ENCODE measurements around the gene SDK1. TPM values are rescaled to one million over a fixed set of nuclear protein-coding genes. Genes with fewer than 3 reads are reported as not detected.

SDK1 gene
- total and polyA plus RNA-seq, 2 experiments from 2014 or later, result not detected

GRCh38 chr7:3430588-3430987 lies 129.5 kb downstream of the SDK1 start:
- H3K27me3 ChIP-seq (replicated peaks; ENCODE audit: insufficient read depth), result no peaks in the 10 kb centered on the region
- no peaks in the 10 kb centered on the region for H3K4me1 ChIP-seq (ENCODE audit: insufficient read depth)
- in situ Hi-C loops (cut with MboI), result no loop called here
- H3K4me3 ChIP-seq, result no peak overlapping the region
- no peaks in the 10 kb centered on the region for H3K9me2 ChIP-seq (ENCODE audit: insufficient read depth)
- H3F3A ChIP-seq (ENCODE audit: insufficient read depth), result no peaks in the 10 kb centered on the region
- 53 to 62% methylated on average over 7 of the region's 7 CpGs for WGBS, 2 experiments (ENCODE audit: low coverage in 1 of 2, low lambda C conversion rate in 2 of 2, missing lambda C conversion rate in 2 of 2)
- no peak overlapping the region for H3K27ac ChIP-seq
- no peaks in the 10 kb centered on the region for H3K9me3 ChIP-seq (ENCODE audit: low read depth)
- H2AFZ ChIP-seq, result no peak overlapping the region
- H3K36me3 ChIP-seq (ENCODE audit: low read depth), result no peaks in the 10 kb centered on the region
- no peak overlapping the region for H3K4me2 ChIP-seq (ENCODE audit: unreplicated experiment)
- no peaks in the 10 kb centered on the region for H4K20me1 ChIP-seq (ENCODE audit: insufficient read depth)
- TF ChIP-seq EZH2 (IDR thresholded peaks at IDR 0.05; ENCODE audit: insufficient read depth, poor library complexity, severe bottlenecking), result no peak
- TF ChIP-seq EZH2phosphoT487 (IDR thresholded peaks at IDR 0.05; ENCODE audit: insufficient read depth, low read depth), result no peak
- H3K9ac ChIP-seq, result no peak overlapping the region
- DNase-seq, result no peak
- no peaks in the 10 kb centered on the region for H3K79me2 ChIP-seq (ENCODE audit: insufficient read depth)

- Histone ChIP-seq H3K9me2 (ENCODE audit: insufficient read depth) (no peaks in the 10 kb centered on the region), H2AFZ (no peak overlapping the region), H3K9ac (no peak overlapping the region), H3K4me3 (no peak overlapping the region), H3K27ac (no peak overlapping the region), H3K79me2 (ENCODE audit: insufficient read depth) (no peaks in the 10 kb centered on the region), H3K36me3 (ENCODE audit: low read depth) (no peaks in the 10 kb centered on the region), H4K20me1 (ENCODE audit: insufficient read depth) (no peaks in the 10 kb centered on the region), H3K4me1 (ENCODE audit: insufficient read depth) (no peaks in the 10 kb centered on the region), H3K9me3 (ENCODE audit: low read depth) (no peaks in the 10 kb centered on the region), H3F3A (ENCODE audit: insufficient read depth) (no peaks in the 10 kb centered on the region), H3K27me3 (replicated peaks; ENCODE audit: insufficient read depth) (no peaks in the 10 kb centered on the region), H3K4me2 (ENCODE audit: unreplicated experiment) (no peak overlapping the region)
- in situ Hi-C loops (cut with MboI), result no loop called here
- 21 to 24% methylated on average over 1 of the region's 1 CpG for WGBS, 2 experiments (ENCODE audit: low coverage in 1 of 2, low lambda C conversion rate in 2 of 2, missing lambda C conversion rate in 2 of 2)
- no peak for DNase-seq
- TF ChIP-seq EZH2phosphoT487 (IDR thresholded peaks at IDR 0.05; ENCODE audit: insufficient read depth, low read depth), result no peak
- no peak for TF ChIP-seq EZH2 (IDR thresholded peaks at IDR 0.05; ENCODE audit: insufficient read depth, poor library complexity, severe bottlenecking)
These were observed 130.3 kb downstream of the SDK1 start for GRCh38 chr7:3431306-3431705.

DNA sequence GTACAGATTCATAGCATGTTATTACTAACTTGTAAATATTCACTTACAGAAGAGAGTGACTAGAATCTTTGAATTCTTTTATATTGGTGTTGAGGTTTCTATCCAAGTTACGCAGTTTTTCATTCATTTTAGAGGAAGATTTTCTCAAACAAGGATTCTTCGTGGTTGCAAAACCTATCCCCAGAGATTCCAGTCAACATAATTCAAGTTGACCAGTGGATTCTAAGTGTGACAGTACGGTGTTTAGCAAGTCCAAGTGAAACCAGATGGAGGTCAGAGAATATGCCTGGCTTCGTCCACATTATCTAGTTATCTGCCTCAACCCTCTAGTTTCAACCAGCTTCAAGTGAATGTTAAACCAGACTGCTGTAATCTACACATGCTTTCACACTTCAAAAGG lies 131.9 kb downstream of the SDK1 start:
- Histone ChIP-seq H4K20me1 (ENCODE audit: insufficient read depth) (no peaks in the 10 kb centered on the region), H3K4me2 (ENCODE audit: unreplicated experiment) (no peak overlapping the region), H3K4me3 (no peak overlapping the region), H3K9ac (no peak overlapping the region), H3K9me3 (ENCODE audit: low read depth) (no peaks in the 10 kb centered on the region), H3K4me1 (ENCODE audit: insufficient read depth) (no peaks in the 10 kb centered on the region), H3K27ac (no peak overlapping the region), H3K27me3 (replicated peaks; ENCODE audit: insufficient read depth) (no peaks in the 10 kb centered on the region), H3K9me2 (ENCODE audit: insufficient read depth) (no peaks in the 10 kb centered on the region), H3K36me3 (ENCODE audit: low read depth) (no peaks in the 10 kb centered on the region), H2AFZ (no peak overlapping the region), H3K79me2 (ENCODE audit: insufficient read depth) (no peaks in the 10 kb centered on the region), H3F3A (ENCODE audit: insufficient read depth) (no peaks in the 10 kb centered on the region)
- in situ Hi-C loops (cut with MboI), result no loop called here
- DNase-seq, result no peak
- 44 to 59% methylated on average over 4 of the region's 4 CpGs for WGBS, 2 experiments (ENCODE audit: low coverage in 1 of 2, low lambda C conversion rate in 2 of 2, missing lambda C conversion rate in 2 of 2)
- no peak for TF ChIP-seq EZH2phosphoT487 (IDR thresholded peaks at IDR 0.05; ENCODE audit: insufficient read depth, low read depth)
- TF ChIP-seq EZH2 (IDR thresholded peaks at IDR 0.05; ENCODE audit: insufficient read depth, poor library complexity, severe bottlenecking), result no peak

- no peaks in the 10 kb centered on the region for H3K9me3 ChIP-seq (ENCODE audit: low read depth)
- H3K79me2 ChIP-seq (ENCODE audit: insufficient read depth), result no peaks in the 10 kb centered on the region
- H4K20me1 ChIP-seq (ENCODE audit: insufficient read depth), result no peaks in the 10 kb centered on the region
- no peak overlapping the region for H3K27ac ChIP-seq
- H3K27me3 ChIP-seq (replicated peaks; ENCODE audit: insufficient read depth), result no peaks in the 10 kb centered on the region
- H2AFZ ChIP-seq, result no peak overlapping the region
- no peaks in the 10 kb centered on the region for H3K36me3 ChIP-seq (ENCODE audit: low read depth)
- no peak overlapping the region for H3K4me2 ChIP-seq (ENCODE audit: unreplicated experiment)
- H3K9me2 ChIP-seq (ENCODE audit: insufficient read depth), result no peaks in the 10 kb centered on the region
- in situ Hi-C loops (cut with MboI), result no loop called here
- no peaks in the 10 kb centered on the region for H3F3A ChIP-seq (ENCODE audit: insufficient read depth)
- DNase-seq, result no peak
- 67 to 73% methylated on average over 4 of the region's 4 CpGs for WGBS, 2 experiments (ENCODE audit: low coverage in 1 of 2, low lambda C conversion rate in 2 of 2, missing lambda C conversion rate in 2 of 2)
- H3K9ac ChIP-seq, result no peak overlapping the region
- H3K4me3 ChIP-seq, result no peak overlapping the region
- no peaks in the 10 kb centered on the region for H3K4me1 ChIP-seq (ENCODE audit: insufficient read depth)
- TF ChIP-seq EZH2phosphoT487 (IDR thresholded peaks at IDR 0.05; ENCODE audit: insufficient read depth, low read depth) (no peak), EZH2 (IDR thresholded peaks at IDR 0.05; ENCODE audit: insufficient read depth, poor library complexity, severe bottlenecking) (no peak)
These were observed 133.6 kb downstream of the SDK1 start for GRCh38 chr7:3434611-3435010.

DNA sequence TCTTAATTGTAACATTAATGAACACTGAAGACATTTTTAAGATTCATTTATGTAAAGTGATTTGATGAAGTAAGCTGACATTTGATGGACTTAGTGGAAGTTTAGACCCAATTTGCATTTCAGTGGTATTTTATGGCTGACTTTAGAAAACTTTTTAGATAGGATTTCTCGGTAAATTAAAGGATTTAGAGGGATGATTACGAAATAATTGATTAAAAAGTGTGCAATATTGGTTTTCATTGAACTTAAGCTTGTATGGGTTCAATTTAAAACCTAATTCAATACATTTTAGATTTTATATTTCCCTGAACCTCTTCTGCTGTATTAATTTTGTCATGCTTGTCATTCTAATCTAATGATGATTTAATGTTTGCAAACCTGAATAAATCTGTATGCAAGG lies 135.1 kb downstream of the SDK1 start:
- Histone ChIP-seq H3K79me2 (ENCODE audit: insufficient read depth) (no peaks in the 10 kb centered on the region), H3F3A (ENCODE audit: insufficient read depth) (no peaks in the 10 kb centered on the region), H2AFZ (no peak overlapping the region), H3K4me2 (ENCODE audit: unreplicated experiment) (no peak overlapping the region), H3K27me3 (replicated peaks; ENCODE audit: insufficient read depth) (no peaks in the 10 kb centered on the region), H3K9me2 (ENCODE audit: insufficient read depth) (no peaks in the 10 kb centered on the region), H3K9ac (no peak overlapping the region), H3K9me3 (ENCODE audit: low read depth) (no peaks in the 10 kb centered on the region), H3K27ac (no peak overlapping the region), H3K36me3 (ENCODE audit: low read depth) (no peaks in the 10 kb centered on the region), H3K4me3 (no peak overlapping the region), H3K4me1 (ENCODE audit: insufficient read depth) (no peaks in the 10 kb centered on the region), H4K20me1 (ENCODE audit: insufficient read depth) (no peaks in the 10 kb centered on the region)
- TF ChIP-seq EZH2phosphoT487 (IDR thresholded peaks at IDR 0.05; ENCODE audit: insufficient read depth, low read depth), result no peak
- TF ChIP-seq EZH2 (IDR thresholded peaks at IDR 0.05; ENCODE audit: insufficient read depth, poor library complexity, severe bottlenecking), result no peak
- DNase-seq, result no peak
- 41 to 42% methylated on average over 2 of the region's 2 CpGs for WGBS, 2 experiments (ENCODE audit: low coverage in 1 of 2, low lambda C conversion rate in 2 of 2, missing lambda C conversion rate in 2 of 2)
- in situ Hi-C loops (cut with MboI), result no loop called here

All from GM23248 (cell line).